Measurements from ENCODE around the gene TCF7L2. TPM values are rescaled to one million over a fixed set of nuclear protein-coding genes. Genes with fewer than 3 reads are reported as not detected.
"Not testable (repeated sequence)": the region's sequence is repeated elsewhere in the genome, so short reads cannot be mapped to it uniquely, and the experiment has no call there.

TCF7L2 gene
- total RNA-seq, 1 donor from 2014 or later = 10.8 TPM

DNA sequence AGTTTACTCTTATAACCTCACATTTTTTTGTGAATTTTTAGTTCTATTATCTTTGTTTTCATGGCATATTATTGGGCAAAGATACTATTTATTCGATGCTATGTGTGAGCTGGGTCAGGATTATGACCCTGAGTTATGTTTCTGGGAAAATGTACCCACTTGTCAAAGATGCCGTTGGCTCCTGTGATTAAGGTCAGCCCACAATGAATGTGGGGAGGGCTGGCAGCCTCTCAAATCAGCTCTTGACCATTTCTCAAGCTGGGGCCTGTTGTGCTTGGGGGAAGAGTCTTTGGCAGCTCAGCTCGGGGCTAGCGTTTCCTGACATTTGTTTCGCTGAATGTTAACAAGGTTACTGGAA is 97.5 kb downstream of the TCF7L2 start:
- ATAC-seq = no peak

DNA sequence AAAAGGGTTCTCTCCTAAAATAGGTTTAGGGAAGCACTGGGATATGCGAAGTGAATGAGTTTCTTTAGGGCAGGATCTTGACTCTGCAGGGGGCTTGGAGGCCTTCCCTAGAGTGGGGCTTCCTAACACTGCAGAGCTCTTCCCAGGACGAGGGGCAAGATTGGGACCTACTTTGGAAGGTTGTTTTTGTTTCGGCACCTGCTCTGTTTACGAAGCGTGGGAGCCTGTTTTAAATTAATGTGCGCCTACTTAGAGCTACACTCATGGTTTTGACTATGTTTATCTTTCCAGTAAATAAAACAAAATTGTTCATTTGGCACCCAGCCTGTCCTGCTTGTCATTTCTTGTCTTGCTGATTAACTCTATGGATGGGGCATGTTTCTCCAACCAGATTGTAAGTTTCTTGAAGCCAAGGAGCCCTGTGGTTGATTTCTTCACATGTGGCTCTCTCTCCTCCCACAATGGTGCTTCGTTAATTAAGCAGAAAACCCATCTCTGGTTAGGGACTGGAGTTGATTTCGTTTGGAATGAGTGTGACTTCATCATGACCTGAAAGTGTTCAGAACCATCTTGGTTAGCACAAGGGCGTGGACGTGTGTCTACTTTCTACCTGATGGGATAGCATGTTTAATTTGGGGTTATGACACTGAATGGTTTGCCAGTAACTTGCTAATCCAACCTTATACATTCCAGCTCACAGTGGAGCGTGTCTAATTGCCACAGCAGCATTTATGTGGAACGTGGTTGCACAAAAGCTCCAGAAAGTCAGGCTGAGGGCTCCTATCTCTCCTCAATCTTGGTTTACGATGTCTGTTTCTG is 98.1 kb downstream of the TCF7L2 start:
- peak; percentile 47 for ATAC-seq

GRCh38 chr10:113049881-113050280 is 99.8 kb downstream of the TCF7L2 start:
- ATAC-seq = no peak

GRCh38 chr10:113052076-113052830 is 102.2 kb downstream of the TCF7L2 start:
- no peak for ATAC-seq

GRCh38 chr10:113053091-113053490 is 103.0 kb downstream of the TCF7L2 start:
- ATAC-seq = no peak

DNA sequence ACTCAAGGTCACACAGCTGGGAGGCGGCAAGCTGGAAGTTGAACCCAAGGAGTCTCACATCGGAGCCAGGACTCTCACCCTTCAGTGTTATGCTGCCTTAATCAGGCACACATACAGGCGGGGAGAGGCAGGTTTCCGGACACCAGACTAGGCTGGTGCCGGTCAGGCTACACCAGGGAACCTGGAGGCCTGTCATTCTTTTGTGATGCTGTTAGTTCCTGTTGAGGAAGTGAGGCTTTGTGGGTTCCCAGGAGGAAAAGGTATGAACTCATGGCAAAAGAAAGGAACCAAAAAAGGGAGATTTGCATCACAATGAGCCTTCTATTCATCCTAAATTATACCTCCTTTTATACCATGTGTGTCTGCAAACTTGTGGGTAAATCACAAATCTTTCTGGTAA is 103.8 kb downstream of the TCF7L2 start:
- ATAC-seq = peak; percentile 68

DNA sequence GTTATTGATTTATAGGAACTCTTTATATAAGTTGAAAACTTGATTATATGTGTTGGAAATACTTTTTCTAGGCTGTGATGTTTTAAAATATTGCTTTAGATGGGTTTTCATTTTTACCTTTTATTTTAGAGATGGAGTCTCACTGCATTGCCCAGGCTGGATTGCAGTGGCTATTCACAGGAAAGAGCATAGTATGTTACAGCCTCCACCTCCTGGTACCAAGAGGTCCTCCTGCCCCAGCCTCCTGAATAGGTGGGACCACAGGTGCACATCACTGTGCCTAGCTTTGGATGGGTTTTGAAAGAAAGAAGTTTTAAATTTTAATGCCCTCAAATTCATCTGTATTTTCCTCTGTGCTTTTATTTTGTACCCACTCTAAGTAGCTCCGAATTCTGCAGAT is 105.4 kb downstream of the TCF7L2 start:
- ATAC-seq = no peak

DNA sequence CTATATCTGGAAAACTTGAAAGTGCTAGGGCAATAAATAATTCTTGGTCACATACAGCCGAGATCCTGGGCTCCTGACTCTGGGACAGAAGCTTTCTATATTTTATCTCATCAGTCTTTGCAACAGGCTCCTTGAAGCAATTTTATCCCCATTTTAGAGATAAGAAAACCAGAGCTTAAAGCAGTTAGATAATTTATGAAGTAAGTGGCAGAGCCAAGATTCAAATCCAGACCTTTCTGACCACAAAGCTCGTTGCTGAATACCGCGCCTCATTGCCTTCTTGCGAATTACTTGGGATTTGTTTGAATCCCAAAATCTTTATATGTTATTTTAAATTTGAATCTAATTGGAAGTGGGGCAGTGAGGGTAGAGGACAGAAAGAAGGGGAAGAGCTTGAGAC is 106.0 kb downstream of the TCF7L2 start:
- ATAC-seq = no peak

- ATAC-seq = no peak
These were observed 106.5 kb downstream of the TCF7L2 start for GRCh38 chr10:113056441-113057021.

DNA sequence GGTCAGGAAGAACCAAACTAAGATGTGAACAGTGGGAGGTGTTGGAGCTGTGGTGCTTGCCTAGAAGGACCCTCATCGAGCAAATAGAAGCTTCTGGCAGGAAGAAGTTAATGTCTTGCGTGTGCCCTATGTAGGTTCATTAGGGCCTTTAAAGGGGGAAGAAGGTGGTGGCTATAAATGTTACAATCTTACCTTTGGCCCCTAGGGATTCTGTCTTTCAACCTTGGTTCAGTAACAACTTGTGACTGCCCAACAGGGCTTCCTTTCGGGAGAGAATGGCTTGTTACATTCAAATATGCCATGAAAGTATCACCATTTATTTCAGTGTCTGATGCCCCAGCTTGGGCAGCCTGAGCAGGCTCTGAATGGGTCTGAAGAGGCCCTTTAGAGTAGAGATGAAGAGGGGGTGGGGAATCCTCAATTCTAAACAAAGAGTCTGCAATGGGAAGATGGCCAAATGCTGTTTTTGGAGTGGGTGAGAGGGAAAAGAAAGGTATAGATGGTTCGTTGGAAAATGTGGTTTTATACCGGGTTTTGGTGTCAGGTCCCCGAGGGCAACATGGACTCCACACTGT is 108.0 kb downstream of the TCF7L2 start:
- no peak for ATAC-seq

- no peak for ATAC-seq
These were observed 108.7 kb downstream of the TCF7L2 start for GRCh38 chr10:113058523-113059370.

- ATAC-seq = no peak
These were observed 109.3 kb downstream of the TCF7L2 start for GRCh38 chr10:113059371-113059780.

GRCh38 chr10:113060201-113061053 is 110.4 kb downstream of the TCF7L2 start:
- no peak for ATAC-seq

- ATAC-seq = no peak
These were observed 111.0 kb downstream of the TCF7L2 start for GRCh38 chr10:113061054-113061430.

GRCh38 chr10:113061557-113061956 is 111.5 kb downstream of the TCF7L2 start:
- no peak for ATAC-seq

DNA sequence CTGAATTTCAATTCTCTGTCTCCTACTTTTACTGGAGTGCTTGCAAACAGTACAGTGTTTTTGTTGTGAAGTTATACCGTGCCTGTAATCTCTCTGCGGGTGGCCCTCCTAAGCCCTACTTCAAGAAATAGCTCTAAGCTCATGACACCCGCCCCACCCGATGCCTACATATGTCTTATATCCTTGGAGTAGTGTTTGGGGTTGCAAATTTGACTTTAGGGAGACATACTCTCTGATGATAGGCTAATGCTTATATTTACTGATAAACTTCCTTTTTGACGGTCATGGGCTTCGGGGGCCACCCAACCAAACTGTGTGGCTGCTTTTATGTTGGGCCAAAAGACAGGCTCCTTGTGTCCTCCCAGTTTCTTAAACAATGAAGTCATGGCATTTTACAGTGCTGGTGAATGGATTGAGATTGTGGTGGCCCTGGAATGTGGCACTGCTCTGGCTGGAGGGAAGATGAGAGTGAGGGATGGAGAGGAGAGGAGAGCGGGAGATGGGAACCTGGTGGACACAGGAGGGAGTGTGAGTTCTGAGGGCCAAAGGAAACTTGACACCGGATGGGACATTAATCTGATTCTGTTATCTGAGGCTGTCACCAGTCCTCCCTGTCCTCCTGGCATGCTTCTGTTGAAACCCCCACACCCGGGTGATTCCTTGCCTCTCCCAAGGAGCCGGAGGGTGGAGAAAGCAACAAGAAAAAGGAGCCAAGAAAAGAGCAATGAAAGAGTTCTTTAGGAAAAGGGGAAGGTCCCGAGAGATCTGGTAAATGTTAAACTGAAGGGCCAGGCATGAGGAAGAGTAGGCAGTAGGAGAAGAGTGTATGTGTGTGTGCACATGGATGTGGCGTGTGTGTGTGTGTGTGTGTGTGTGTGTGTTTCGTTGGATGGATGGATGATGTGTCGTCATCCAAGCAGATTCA is 113.3 kb downstream of the TCF7L2 start:
- ATAC-seq = no peak

DNA sequence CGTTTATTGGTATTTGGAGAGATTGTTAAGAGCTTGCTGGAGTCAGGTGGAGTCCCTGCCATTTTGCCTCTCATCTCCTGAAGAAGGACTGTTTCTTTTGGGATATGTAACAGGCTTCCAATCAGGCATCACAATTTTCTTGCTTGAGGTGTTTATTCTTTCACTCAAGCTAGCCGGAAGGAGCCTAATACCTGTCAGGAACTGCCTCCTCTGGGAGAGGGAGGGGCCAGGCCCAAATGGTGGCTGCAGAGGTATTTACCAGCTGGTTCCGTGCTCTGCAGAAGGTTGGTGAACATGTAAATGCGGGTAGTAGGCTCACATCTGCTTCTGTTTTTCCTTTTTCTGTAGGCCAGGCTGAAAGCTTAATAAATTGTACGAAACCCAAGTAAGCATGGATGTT is 114.0 kb downstream of the TCF7L2 start:
- no peak for ATAC-seq

DNA sequence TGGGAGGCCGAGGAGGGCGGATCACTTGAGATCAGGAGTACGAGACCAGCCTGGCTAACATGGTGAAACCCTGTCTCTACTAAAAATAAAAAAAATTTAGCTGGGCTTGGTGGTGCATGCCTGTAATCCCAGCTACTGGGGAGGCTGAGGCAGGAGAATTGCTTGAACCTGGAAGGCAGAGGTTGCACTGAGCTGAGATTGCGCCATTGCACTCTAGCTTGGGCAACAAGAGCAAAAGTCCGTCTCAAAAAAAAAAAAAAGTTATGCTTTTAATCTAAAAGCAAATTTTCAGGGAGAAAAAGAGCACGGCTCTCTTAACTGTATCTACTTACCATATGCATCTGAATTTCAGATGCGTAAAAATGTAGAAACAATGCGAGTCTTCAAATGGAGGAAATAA is 116.1 kb downstream of the TCF7L2 start:
- not testable (repeated sequence) for ATAC-seq

DNA sequence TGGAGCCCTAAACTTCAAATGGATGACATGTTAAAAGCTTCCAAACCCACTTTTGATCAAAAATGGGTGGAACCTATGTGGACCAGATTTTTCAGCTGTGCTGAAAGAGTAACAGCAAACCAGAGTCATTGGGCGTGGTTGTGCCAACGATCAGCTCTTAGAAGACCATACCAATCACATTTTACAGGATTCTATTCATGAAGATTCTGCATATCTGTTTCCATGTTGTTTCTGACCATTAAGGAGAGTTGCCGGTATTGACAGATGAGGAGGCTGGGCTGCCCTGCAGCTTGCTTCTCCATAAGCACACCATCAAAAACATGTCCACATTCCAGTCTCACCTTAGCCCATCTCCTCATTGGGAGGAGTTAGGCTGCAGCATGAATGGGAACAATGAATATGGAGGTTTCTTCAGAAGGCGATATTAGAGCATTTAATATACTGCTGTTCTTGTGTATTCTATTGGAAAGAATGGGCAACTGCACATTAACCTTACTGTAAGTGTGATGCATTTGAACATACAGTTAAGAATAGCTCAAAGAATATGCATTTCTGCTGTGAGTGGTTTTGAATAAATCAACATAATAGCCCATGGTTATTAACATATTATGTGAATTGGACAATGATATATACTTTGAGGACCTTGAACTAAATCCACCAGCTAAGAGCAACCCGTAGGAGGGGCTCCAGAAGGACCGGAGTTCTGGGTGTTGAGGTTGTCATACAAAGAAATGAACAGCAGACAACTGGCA is 116.7 kb downstream of the TCF7L2 start:
- no peak for ATAC-seq

GRCh38 chr10:113067501-113067900 is 117.5 kb downstream of the TCF7L2 start:
- no peak for ATAC-seq
